Amniotic stem cell (primary cell): ENCODE results near the gene SNAPIN.
"Not testable (repeated sequence)": the region's sequence is repeated elsewhere in the genome, so short reads cannot be mapped to it uniquely, and the experiment has no call there.

Source experiments
- DNase-seq: peaks from one replicate; lab custom pipeline; 2025; lab: John Stamatoyannopoulos, UW

The SNAPIN gene

DNA sequence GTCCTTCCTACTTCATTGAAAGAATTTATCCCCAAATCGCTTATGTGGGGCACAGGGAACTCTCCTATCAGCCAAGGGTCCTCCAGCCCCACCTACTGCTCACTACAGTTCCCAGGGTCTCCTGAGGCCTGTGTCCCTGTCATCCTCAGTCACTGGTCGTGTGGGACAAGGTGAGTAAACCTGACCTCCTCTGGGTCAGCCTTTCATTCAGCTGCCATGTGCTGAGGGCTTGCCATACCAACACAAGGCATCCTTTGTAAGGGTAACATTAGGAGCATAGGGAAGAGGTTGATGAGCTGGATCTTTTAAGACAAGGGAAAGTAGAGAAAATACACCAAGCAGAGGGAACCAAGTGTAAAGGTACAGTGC lies 11.2 kb upstream of the SNAPIN start:
- no peak for DNase-seq

DNA sequence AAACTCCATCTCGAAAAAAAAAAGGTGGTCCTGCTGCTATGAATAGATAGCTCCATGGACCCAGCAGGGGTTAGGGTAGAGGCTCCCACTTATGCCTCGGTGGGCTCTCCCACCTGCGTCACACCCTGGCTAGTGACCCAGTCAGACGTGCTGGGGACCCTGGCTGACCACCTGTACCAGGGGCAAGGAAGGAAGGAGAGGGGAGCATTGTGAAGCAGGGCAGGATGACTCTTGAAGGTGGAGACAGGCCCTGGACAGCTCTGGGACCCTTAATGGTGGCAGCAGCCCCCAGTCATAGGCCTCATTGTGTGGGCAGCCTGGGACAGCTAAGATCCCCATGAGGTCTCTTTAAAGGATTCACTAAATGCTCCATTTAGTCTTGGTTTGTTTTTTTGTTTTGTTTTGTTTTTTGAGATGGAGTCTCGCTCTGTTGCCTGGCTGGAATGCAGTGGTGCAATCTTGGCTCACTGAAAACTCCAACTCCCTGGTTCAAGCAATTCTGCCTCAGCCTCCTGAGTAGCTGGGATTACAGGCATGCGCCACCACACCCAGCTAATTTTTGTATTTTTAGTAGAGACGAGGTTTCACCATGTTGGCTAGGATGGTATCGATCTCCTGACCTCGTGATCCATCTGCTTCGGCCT lies 10.4 kb upstream of the SNAPIN start:
- DNase-seq, result no peak

- no peak for DNase-seq
Measured at GRCh38 chr1:153649137-153649862, 9.2 kb upstream of the SNAPIN start.

DNA sequence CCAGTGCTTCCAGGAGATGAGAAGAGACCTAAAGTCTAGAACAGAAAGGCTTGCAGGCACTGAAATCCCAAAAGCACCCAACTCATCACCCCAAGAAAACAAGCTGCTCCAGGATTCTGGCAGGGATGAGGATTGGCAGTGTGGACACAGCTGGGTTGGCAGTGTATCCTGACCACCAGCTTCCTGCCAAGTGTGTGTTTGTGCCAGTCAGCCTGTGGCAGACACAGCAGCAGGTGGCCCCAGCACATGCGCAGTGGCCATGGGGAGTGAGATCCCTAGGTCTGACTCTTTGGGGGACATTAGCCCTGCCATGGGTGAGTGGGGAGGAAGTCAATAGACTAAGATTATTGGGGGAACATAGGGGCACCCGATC lies 8.7 kb upstream of the SNAPIN start:
- DNase-seq, result no peak

- DNase-seq, result no peak
Measured at GRCh38 chr1:153651771-153652170, 6.7 kb upstream of the SNAPIN start.

DNA sequence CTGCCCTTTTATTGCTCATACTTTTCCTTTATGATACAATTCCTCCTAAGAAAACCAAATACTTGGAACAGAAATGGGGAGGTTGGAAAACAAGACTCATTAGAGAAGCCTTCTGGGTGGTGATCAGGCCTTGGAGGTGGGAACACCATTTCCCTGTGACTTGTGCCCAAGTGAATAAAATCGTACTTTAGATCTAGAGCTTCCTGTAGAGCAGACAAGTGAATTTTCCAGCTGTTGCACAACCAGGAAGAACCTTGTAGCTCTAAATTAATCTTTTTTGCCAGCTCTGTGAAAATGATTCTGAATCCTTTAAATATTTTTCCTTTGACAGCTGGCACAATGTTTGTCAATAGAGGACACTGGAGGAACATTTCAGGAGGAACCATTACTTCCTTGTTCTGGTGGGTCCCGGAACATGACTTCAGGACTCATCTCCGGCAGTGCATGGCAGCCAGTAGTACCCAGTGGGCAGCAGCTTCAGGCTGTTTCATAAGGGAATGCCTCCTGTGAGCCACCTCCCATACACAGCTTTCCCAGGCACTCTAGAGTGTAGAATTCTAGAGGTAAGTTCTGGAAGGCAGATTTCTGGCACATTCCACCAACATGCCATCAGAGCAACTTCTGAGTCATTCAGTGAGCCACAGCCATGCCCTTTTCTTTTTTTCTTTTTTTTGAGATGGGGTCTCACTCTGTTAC lies 5.5 kb upstream of the SNAPIN start:
- peak; percentile 24 for DNase-seq

GRCh38 chr1:153655333-153655732 lies 3.2 kb upstream of the SNAPIN start:
- DNase-seq, result no peak

DNA sequence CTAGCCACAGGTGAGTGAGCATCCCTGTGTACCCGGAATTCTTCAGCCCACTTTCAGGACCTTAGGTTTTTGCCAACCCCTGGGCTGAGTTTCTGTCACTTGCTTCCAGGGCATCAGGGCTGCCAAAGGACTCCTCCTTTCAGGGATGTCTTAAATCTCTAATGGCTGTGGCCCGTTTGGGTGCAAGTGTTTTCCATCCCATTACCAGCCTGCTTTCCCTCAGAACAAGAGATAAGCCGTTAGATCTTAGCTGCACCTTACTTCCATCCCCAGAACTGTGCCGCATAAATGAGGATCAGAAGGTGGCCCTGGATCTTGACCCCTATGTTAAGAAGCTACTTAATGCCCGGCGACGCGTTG lies 652 bp downstream of the SNAPIN start:
- DNase-seq, result no peak

- DNase-seq, result no peak
Measured at GRCh38 chr1:153659656-153660055, 1.2 kb downstream of the SNAPIN start.

DNA sequence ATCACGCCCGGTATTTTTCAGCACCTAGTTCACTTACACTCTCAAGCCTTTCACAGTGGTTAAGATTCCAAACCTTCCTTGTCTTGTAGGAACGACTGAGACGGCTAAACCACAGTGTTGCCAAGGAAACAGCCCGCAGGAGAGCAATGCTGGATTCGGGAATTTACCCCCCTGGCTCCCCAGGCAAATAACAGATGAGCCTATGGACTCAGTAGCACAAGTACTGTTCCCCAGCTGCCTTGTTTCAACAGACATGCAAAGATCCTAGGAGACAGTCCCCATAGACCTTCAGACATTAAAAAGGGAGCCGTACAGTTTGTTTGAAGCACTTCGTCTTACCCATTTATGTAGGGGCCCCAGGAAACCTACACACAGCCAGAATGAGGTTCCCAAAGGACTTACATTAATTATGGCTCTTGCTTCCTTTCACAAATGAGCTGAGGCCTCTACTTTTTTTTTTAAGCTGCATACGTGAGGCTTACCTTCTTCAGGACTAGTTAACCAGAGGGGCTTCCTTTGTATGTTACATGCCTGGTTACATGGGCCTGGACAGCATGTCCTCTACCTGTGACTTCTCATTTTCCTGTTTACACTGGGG lies 2.7 kb downstream of the SNAPIN start:
- DNase-seq, result no peak

- no peak for DNase-seq
Measured at GRCh38 chr1:153662269-153662668, 3.8 kb downstream of the SNAPIN start.

DNA sequence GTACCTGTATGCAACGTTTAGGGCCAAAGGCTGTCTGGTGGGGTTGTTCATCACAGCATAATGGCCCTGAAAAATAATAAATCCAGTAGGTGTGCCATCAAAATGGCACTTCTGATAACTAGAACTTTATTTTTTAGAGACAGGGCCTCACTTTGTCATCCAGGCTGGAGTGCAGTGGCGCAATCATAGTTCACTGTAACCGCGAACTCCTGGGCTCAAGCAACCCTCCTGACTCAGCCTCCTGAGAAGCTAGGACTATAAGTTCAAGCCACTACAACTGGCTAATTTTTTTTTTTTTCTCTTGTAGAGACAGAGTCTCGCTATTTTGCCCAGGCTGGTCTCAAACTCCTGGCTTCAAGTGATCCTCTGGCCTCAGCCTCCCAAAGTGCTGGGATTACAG lies 4.7 kb downstream of the SNAPIN start:
- no peak for DNase-seq

- no peak for DNase-seq
Measured at GRCh38 chr1:153667439-153667838, 8.9 kb downstream of the SNAPIN start.

DNA sequence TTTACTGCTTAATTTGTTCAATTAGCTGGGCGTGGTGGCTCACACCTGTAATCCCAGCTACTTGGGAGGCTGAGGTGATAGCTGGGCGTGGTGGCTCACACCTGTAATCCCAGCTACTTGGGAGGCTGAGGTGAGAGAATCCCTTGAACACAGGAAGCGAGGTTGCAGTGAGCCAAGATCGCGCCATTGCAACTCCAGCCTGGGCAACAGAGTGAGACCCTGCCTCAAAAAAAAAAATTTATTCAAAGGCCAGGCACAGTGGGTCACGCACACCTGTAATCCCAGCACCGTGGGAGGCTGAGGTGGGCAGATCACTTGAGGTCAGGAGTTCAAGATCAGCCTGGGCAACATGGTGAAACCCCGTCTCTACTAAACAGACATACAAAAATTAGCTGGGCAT lies 10.2 kb downstream of the SNAPIN start:
- DNase-seq, result not testable (repeated sequence)

GRCh38 chr1:153669606-153670005 lies 11.1 kb downstream of the SNAPIN start:
- no peak for DNase-seq

DNA sequence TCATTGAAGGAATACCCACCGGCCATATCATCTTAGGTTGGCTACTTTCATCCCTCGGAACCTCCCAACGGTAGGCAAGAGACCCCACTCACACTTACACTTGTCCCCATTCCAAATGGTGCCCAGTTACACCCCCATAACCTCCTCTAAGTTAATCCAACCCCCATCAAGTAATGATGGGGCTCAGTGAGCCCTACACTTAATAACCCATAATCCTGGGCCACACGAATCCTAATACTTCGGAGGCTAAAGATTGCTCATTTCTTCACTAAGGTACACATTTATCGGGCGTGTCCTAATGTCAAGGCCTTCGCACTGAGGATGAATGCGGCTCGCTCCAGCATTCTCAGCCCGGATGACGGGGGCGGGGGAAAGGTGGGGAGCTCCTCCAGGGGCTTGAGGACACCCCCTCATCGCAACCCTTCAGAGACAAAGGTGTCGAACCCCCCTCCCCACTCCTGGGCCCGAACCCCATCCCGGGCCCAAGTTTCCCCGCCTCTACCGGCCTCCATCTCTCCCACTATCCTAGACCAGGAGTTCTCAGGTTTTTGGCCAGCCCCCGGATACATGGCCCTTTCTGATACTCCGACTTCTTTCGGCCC lies 11.9 kb downstream of the SNAPIN start:
- DNase-seq, result no peak

DNA sequence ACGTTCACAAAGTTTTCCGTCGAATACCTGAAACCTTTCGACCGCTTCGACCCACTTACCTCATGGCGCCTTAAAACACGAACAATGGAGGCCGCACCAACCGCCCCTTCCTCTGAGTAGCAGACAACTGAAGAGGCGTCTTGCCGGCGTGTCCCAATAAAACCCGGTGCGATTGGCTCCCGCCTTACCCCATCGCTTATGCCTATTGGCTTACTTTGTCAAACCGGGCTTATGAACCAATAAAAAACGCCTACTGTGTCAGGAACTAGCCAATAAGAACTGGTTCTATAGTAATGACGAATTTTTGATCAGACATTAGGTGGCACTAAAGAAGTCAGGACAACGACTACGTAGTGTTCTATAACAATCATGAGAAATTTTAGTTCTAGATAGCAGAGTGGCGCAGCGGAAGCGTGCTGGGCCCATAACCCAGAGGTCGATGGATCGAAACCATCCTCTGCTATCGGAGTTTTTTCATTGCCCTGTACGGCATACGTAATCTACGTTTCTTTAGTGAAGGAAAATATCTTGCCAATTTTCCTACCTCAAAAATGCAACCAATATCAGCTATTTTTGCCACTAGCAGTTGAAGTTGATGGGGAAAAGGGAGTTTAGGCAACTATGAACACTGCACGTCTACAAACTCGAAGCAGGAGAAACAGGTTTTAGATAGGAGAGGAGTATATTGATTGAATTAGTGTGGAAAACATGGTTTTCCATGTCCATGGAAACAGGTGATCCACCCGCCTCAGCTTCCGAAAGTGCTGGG lies 12.5 kb downstream of the SNAPIN start, which contains the start of gene ILF2:
TSS of gene ILF2 (minus strand) at position 135 of the 769 bp plus-strand sequence. CDS start at position 64, 71 bp downstream.
- DNase-seq, result peak; percentile 98

GRCh38 chr1:153671628-153672353 lies 13.3 kb downstream of the SNAPIN start:
- not testable (repeated sequence) for DNase-seq

DNA sequence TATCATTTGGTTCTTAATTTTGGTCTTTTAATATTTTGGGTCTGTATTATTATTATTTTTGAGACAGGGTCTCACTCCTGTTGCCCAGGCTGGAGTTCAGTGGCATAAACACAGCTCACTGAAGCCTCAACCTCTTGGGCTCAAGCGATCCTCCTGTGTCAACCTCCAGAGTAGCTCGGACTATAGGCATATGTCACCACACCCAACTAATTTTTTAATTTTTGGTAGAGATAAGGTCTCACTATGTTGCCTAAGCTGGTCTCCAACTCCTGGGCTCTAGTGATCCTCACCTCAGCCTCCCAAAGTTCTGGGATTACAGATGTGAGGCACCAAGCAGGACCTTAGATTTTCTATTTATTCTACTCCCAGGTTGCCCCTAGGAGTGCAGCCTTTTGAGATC lies 15.0 kb downstream of the SNAPIN start:
- no peak for DNase-seq

DNA sequence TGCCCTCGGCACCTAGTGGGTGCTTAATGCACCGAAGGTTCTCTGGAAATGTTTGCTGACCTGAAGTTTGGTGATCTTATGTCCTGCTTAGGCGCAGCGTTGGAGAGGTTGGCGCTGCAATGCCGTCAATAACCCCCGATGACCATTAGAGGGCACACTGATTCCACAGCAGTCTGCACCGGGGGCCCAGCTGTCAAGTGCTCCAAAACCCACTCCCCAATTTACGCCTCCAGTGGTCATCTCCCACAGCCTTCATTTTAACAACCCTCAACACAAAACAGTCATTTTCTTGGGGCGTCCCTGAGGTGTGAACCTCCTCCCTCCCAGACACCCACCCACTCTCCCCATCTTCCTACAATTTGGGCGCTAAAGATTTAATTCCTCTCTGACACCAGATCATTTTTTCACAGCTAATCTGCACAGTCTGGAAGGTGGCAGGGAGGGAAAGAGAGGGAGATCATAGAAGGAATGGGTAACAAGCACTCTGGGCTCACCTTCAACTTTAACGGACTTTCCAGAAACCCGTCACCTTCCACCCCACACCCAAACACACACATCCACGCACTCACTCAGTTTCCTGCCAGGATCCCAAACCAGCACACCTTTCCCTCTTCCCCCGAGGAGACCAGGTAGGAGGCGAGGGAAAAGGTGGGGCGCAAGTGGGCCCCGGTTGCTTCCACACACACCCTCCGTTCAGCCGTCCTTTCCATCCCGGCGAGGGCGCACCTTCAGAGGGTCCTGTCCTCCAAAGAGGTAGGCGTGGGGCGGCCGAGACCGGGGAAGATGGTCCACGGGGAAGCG lies 19.4 kb downstream of the SNAPIN start:
- DNase-seq, result no peak
